ENCODE results near the gene PRKAG2.

The PRKAG2 gene

GRCh38 chr7:151900591-151900985 lies 23.7 kb upstream of the PRKAG2 start:
- no peak for DNase-seq (ENCODE audit: low spot score)

DNA sequence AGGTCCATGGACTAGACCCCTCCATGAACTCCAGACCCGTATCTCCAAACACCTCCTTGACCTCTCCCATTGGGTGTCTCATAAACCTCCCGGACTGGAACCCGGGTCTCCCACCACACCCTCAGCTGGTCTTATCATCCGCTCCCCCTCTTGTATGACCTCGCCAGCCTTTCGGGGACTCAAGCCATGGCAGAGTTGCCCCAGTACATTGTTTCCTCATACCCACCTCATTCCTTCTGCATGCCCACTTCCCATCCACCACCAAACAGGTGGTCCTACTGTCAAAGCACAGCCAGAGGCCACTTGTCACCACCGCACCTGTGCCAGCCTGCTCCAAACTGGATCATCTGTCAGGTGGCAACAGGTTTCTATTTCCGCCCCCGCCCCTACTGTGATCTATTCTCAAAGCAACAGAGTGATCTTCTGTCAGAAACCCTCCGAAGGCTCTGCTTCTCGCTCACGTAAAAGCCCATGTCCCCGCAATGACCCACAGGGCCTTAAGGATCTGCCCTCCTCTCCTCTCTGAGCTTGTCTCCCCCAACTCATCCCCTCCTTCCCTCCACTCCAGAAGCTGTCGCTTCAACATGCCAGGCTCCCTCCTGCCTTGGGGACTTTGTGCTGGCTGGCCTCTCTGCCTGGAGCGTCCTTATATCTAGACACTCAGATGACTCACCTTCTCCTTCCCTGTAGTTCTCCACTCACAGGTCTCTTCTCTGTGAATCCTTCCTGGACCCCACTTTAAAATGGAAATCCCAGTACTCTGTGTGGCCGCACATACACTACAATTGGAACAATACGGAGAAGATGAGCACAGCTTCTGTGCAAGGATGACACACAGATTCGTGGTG lies 22.8 kb upstream of the PRKAG2 start:
- DNase-seq (ENCODE audit: low spot score): no peak

GRCh38 chr7:151897951-151898686 lies 21.2 kb upstream of the PRKAG2 start:
- DNase-seq (ENCODE audit: low spot score): no peak

GRCh38 chr7:151897161-151897731 lies 20.3 kb upstream of the PRKAG2 start:
- DNase-seq (ENCODE audit: low spot score): peak; percentile 42

DNA sequence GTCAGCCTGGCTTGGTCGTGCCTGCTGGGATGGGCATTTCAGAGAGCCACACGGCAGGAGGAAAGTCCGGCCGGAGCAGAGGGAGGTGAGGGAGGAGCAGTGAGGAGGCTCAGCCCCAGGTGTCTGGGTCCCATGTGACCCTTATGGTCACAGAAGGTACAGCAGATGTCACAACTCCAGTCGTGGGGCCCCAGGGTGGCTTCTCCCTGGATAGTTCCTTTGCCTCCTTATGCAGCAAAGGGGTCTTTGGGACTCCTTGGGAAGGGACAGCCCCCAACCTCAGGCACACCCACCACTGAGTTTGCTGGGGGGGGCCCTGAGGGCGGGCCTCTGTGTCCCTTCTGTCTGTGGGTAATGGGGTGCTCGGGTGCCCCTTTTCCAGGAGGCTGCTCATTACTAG lies 19.6 kb upstream of the PRKAG2 start:
- no peak for DNase-seq (ENCODE audit: low spot score)

DNA sequence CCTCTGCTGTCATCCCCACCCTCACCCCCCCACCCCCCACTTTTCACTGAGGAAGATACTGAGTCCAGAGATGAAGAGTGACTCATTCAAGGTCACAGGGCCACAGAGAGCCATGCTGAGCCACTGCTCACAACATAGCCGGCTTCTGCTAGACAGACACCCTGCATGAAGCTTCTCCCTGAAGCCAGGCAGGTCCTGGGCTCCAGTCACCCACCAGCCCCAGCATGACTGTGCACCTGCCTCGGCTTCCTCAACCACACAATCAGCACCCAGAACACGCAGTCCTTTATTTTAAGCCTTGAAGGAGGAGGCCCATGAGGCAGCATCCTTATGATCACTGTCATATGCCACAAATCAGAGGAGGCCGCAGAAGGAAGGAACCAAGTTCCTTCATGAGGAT lies 19.2 kb upstream of the PRKAG2 start:
- no peak for DNase-seq (ENCODE audit: low spot score)

GRCh38 chr7:151895631-151896031 lies 18.7 kb upstream of the PRKAG2 start:
- DNase-seq (ENCODE audit: low spot score): no peak

- no peak for DNase-seq (ENCODE audit: low spot score)
These were observed 18.2 kb upstream of the PRKAG2 start for GRCh38 chr7:151895008-151895630.

DNA sequence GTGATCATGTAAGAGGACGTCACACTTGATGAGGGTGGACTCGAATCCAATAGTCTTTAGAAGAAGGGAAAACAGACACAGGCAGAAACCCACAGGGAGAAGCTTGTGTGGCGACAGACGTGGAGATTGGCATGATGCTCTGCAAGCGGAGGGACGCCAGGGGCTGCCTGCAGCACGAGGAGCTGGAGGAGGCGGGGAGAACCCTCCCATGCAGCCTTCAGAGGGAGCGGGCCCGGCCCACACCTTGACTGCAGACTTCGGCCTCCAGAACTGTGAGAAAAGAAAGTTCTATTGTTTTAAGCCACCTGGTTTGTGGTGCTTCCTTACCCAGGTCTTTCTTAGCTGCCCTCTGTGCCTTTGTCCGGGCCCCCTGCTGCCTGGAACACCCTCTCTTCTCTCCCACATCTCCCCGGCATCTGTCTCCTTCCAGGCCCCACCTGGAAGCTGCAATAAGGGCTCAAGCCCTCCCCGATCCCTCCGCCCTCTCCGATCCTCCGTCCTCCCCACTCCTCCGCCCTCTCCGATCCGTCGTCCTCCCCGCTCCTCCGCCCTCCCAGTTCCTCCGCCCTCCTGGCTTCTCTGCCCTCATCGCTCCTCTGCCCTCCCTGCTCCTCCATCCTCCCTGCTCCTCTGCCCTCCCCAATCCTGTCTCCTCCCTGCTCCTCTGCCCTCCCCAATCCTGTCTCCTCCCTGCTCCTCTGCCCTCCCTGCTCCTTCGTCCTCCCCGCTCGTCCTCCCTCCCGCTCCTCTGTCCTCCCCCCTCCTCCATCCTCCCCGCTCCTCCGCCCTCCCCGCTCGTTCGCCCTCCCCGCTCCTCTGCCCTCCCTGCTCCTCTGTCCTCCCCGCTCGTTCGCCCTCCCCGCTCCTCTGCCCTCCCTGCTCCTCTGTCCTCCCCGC lies 17.4 kb upstream of the PRKAG2 start:
- DNase-seq (ENCODE audit: low spot score): no peak

DNA sequence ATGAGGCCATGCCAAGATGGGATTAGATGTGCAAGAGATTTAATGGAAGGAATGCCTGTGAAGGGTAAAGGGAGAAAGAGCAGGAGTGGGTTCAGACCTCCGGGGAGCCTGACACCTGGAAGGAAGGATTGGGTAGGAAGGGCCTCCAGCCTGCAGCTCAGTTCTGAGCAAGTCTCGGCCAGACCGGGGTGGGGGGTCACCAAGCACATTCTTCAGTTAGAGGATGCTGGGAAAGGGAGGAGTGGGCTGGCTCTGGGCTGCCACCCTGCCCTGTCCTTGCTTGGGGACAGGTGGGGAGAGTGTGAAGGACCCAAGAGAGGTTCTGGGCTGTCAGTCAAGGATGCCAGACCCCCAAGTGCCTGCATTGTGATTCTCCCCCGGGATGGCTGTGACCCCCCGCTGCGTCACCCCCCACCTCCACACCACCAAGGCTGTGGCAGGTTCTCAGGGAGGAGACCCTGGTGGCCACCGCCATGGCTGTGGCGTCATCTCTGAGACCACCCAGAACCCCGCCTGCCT lies 16.5 kb upstream of the PRKAG2 start:
- no peak for DNase-seq (ENCODE audit: low spot score)

DNA sequence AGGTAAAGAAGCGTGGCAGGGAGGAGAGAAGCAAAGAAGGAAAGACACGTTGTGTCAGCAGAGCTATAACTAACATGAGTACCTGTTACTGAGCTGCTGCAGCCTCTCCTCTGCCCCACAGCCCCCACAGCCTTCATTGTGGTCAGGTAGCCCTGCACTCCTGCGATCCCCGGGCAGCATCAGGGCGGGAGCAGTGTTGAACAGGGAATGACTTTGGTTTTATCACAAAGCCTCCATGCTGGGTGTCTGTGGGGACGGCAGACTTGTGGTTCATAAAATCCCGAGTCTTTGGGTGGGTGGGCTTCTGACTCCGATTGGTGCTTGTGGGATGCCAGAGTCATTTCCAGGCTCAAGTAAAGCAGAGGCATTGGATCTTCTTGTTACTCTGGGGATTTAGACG lies 14.8 kb upstream of the PRKAG2 start:
- no peak for DNase-seq (ENCODE audit: low spot score)

GRCh38 chr7:151891182-151891581 lies 14.3 kb upstream of the PRKAG2 start:
- no peak for DNase-seq (ENCODE audit: low spot score)

DNA sequence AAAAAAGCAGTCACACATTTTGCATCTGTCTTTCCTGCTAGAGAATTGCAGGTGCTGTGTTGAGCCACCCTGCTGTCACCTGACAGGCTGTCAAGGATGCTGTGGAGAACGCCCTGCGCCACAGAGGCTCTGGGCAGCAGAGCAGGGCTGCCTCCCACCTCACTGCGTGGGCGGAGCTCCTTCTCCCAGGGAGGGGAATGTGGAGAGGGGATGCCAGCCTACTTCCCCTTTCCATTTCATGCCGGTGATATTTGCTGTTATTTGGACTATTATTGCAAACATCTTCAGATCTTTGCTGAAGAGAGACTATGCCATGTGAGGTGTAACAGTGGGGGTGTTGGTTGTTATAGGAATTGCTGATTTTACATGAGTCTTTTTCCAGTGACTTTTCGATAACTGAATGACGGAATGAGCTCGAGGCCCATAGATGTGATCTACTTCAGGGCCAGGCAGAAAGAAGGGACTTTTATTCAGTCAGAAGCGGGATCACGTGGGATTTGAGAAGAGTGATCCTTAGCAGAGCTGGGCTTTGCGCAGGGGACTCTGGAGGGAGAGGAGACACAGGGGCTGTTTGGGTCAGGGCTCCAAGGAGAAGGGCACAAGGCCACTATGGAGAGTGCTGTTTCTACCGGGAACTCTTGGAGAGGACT lies 13.6 kb upstream of the PRKAG2 start:
- no peak for DNase-seq (ENCODE audit: low spot score)

- DNase-seq (ENCODE audit: low spot score): no peak
These were observed 12.8 kb upstream of the PRKAG2 start for GRCh38 chr7:151889406-151890354.

- DNase-seq (ENCODE audit: low spot score): no peak
These were observed 11.5 kb upstream of the PRKAG2 start for GRCh38 chr7:151888079-151889067.

GRCh38 chr7:151886783-151887182 lies 9.9 kb upstream of the PRKAG2 start:
- no peak for DNase-seq (ENCODE audit: low spot score)

DNA sequence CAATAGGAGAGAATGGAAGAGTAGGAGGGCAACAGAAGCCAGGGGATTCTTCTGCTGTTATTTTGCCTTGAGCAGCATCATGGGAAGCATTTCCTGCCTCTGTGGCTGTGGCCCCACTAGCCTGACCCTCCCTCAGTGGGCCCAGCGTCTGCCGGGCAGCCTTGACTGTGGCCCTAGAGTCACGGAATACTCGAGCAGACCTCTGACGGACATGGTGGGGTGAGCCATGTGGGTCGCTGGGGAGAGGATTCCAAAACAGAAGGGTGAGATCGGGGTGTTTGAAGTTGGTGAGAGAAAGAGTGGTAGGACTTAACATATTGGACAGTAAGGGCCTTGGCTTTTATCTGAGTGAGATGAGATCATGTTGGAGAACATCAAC lies 8.3 kb upstream of the PRKAG2 start:
- no peak for DNase-seq (ENCODE audit: low spot score)
